Panc1 (cell line): ENCODE data around the gene AQP5. TPM values are rescaled to one million over a fixed set of nuclear protein-coding genes. Genes with fewer than 3 reads are reported as not detected.

Source experiments
- ATAC-seq: fragments of 200-7000 bp; cut with Tn5 transposase; 2 replicates; pipeline ENCODE4 v1.9.1; 2020; ENCODE audit warnings: mild to moderate bottlenecking, moderate library complexity
- BruUV-seq: library from RNA; stranded (reverse); fragments of 400-500 nt; replicated peaks from 2 replicates; lab custom pipeline; 2021; lab: Mats Ljungman, UMichigan
- CTCF ChIA-PET: fragments of 300-600 bp; sonication (Branson Sonifier 250); formaldehyde crosslinking; loops from one replicate; lab custom pipeline; 2022; ENCODE audit warnings: antibody characterized with exemption; lab: Charles Lee
- POLR2A ChIA-PET: fragments of 300-600 bp; sonication (Branson Sonifier 250); formaldehyde crosslinking; loops from one replicate; lab custom pipeline; 2022; ENCODE audit warnings: antibody characterized with exemption; lab: Charles Lee
- DNase-seq: peaks from one replicate; pipeline ENCODE4 v3.0.0-alpha.2; 2010; ENCODE audit warnings: low read depth, low spot score
- H3K27ac ChIP-seq: 2 replicates; pipeline ENCODE4 v1.5.1; 2011; ENCODE audit warnings: mild to moderate bottlenecking, low read length, inconsistent platforms
- H3K27me3 ChIP-seq: fragments of 200-500 bp; sonication (Bioruptor generic); 2 replicates; pipeline ENCODE4 v1.6.0; 2014; ENCODE audit warnings: low read length, inconsistent platforms; ENCODE audit not compliant: control insufficient read depth, insufficient read depth
- H3K36me3 ChIP-seq: fragments of 200-500 bp; sonication (Bioruptor generic); 2 replicates; pipeline ENCODE4 v1.5.1; 2014; ENCODE audit warnings: inconsistent platforms, mild to moderate bottlenecking, low read length, moderate library complexity; ENCODE audit not compliant: control insufficient read depth, insufficient read depth
- H3K4me1 ChIP-seq: 2 replicates; pipeline ENCODE4 v1.5.1; 2011; ENCODE audit warnings: inconsistent platforms, mild to moderate bottlenecking, low read length, moderate library complexity; ENCODE audit not compliant: control insufficient read depth, insufficient read depth
- H3K4me3 ChIP-seq, 2 experiments: 2 replicates each; pipeline ENCODE4 v1.5.1; 2011 to 2012; ENCODE audit warnings: low read depth in 2 of 2, low read length in 2 of 2, mild to moderate bottlenecking in 2 of 2, inconsistent platforms in 1 of 2, moderate library complexity in 1 of 2
- H3K9me3 ChIP-seq: fragments of 200-500 bp; sonication (Bioruptor generic); 2 replicates; pipeline ENCODE4 v1.5.1; 2014; ENCODE audit warnings: low read depth, mild to moderate bottlenecking, inconsistent platforms, low read length, moderate library complexity; ENCODE audit not compliant: control insufficient read depth, insufficient read depth
- POLR2AphosphoS5 ChIP-seq: IDR thresholded peaks from 2 replicates; pipeline ENCODE4 v1.6.1; 2012; ENCODE audit warnings: mild to moderate bottlenecking, low read depth, low read length, moderate library complexity
- SIN3A ChIP-seq: IDR thresholded peaks from 2 replicates; pipeline ENCODE4 v1.6.1; 2012; ENCODE audit warnings: low read depth, mild to moderate bottlenecking, low read length, moderate library complexity, borderline replicate concordance; ENCODE audit not compliant: insufficient read depth
- TCF7L2 ChIP-seq: IDR thresholded peaks from 2 replicates; pipeline ENCODE4 v1.6.1; 2011; ENCODE audit warnings: mild to moderate bottlenecking, low read depth, low read length, inconsistent platforms
- in situ Hi-C: cut with HindIII; loops from 2 replicates; pipeline ENCODE4 v1.10.0; 2016; ENCODE audit warnings: low sequenced_read_pairs, low pct_unique_long_range_greater_than_20kb
- intact Hi-C: fragments of 100-400 bp; cut with micrococcal nuclease; formaldehyde crosslinking; loops from one replicate; pipeline ENCODE4 v1.10.0; 2022; ENCODE audit not compliant: unreplicated experiment
- total RNA-seq: library from RNA; stranded (reverse); gene quantifications from one replicate; pipeline ENCODE4 v1.2.1, GENCODE V29; 2021; ENCODE audit not compliant: unreplicated experiment
- TF ChIP-seq, protein P1 (sequence below): fragments of 450-650 bp; IDR thresholded peaks from 2 replicates; pipeline ENCODE4 v1.5.1; 2017; ENCODE audit warnings: mild to moderate bottlenecking
- TF ChIP-seq, protein P2 (sequence below), 2 experiments: IDR thresholded peaks; 2 replicates each; pipeline ENCODE4 v1.6.1; 2011 to 2012; ENCODE audit warnings: low read depth in 2 of 2, control low read depth in 1 of 2, low read length in 1 of 2, mild to moderate bottlenecking in 1 of 2, moderate library complexity in 1 of 2; ENCODE audit not compliant: insufficient read depth in 1 of 2

AQP5 gene
- total RNA-seq, 1 experiment from 2014 or later: 0.72 TPM

DNA sequence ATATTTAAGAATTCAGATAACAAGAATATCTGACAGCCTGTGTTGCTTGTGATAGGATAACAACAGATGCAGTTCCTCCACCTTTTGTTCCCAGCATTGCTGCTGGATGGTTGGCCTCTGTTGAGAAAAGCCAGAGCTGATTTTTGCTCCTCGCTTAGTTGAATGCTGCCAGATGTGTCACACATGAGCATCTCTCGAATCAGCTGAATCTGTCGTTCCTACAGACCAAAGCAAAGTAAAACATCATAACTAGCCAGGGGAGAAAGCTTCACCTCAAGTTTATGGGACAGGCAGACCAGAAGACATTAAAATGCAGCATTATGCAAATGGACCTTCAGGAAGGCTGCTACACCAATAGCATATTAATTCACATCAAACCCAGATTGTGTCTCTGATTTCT is 43.5 kb downstream of the AQP5 start:
- no peak for TF ChIP-seq SIN3A
- TF ChIP-seq TCF7L2: no peak
- ChIA-PET POLR2A (no interaction called here), CTCF (interaction anchor here (0.6 kb wide), 1 partner anchor 121 kb away, joined by 8 read pairs; no protein-coding TSS in a partner anchor)
- H3K4me3 ChIP-seq: no peak overlapping the region
- no TSS peak for BruUV-seq
- no peak for ATAC-seq
- H3K36me3 ChIP-seq: peaks cover 67% of the 10 kb centered on the region
- in situ Hi-C loops (no loop called here), intact Hi-C loops (no loop called here)
- no peak for DNase-seq
- no peaks in the 10 kb centered on the region for H3K27me3 ChIP-seq
- no peaks in the 10 kb centered on the region for H3K9me3 ChIP-seq
- no peak overlapping the region; the same call in 1 of the 2 replicates for H3K27ac ChIP-seq
- peaks cover 16% of the 10 kb centered on the region for H3K4me1 ChIP-seq

DNA sequence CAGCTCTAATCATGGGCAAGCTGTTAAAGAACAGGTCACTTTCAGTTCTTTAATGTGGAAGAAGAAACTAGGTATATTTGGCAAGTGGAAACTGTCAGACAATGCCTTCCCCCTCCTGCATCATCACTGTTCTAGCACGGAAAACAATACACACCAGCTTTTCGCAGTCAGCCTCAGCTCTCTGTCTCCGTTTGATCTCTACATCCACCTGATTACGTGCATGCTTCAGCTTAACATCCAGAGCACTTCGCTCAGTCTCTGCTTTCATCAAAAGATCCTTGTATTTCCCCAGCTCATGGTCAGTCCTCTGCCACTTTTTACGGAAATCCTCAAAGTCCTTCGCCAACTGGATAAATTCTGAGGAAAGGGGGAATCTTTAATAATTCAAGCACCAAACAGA is 44.6 kb downstream of the AQP5 start:
- in situ Hi-C loops: no loop called here
- POLR2A ChIA-PET: interaction anchor here (0.7 to 1.1 kb wide), 2 partner anchors 12 to 253 kb away, joined by 3 to 4 read pairs; no protein-coding TSS in a partner anchor
- no peak for ATAC-seq

More for the DNA sequence above, 44.6 kb downstream of the AQP5 start:
- no TSS peak for BruUV-seq
- TF ChIP-seq, protein P1, sequence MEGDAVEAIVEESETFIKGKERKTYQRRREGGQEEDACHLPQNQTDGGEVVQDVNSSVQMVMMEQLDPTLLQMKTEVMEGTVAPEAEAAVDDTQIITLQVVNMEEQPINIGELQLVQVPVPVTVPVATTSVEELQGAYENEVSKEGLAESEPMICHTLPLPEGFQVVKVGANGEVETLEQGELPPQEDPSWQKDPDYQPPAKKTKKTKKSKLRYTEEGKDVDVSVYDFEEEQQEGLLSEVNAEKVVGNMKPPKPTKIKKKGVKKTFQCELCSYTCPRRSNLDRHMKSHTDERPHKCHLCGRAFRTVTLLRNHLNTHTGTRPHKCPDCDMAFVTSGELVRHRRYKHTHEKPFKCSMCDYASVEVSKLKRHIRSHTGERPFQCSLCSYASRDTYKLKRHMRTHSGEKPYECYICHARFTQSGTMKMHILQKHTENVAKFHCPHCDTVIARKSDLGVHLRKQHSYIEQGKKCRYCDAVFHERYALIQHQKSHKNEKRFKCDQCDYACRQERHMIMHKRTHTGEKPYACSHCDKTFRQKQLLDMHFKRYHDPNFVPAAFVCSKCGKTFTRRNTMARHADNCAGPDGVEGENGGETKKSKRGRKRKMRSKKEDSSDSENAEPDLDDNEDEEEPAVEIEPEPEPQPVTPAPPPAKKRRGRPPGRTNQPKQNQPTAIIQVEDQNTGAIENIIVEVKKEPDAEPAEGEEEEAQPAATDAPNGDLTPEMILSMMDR: no peak
- TF ChIP-seq, protein P2, sequence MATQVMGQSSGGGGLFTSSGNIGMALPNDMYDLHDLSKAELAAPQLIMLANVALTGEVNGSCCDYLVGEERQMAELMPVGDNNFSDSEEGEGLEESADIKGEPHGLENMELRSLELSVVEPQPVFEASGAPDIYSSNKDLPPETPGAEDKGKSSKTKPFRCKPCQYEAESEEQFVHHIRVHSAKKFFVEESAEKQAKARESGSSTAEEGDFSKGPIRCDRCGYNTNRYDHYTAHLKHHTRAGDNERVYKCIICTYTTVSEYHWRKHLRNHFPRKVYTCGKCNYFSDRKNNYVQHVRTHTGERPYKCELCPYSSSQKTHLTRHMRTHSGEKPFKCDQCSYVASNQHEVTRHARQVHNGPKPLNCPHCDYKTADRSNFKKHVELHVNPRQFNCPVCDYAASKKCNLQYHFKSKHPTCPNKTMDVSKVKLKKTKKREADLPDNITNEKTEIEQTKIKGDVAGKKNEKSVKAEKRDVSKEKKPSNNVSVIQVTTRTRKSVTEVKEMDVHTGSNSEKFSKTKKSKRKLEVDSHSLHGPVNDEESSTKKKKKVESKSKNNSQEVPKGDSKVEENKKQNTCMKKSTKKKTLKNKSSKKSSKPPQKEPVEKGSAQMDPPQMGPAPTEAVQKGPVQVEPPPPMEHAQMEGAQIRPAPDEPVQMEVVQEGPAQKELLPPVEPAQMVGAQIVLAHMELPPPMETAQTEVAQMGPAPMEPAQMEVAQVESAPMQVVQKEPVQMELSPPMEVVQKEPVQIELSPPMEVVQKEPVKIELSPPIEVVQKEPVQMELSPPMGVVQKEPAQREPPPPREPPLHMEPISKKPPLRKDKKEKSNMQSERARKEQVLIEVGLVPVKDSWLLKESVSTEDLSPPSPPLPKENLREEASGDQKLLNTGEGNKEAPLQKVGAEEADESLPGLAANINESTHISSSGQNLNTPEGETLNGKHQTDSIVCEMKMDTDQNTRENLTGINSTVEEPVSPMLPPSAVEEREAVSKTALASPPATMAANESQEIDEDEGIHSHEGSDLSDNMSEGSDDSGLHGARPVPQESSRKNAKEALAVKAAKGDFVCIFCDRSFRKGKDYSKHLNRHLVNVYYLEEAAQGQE (IDR thresholded peaks at IDR 0.05; ENCODE audit: insufficient read depth in 1 of 2, low read depth in 2 of 2, low read length in 1 of 2): no peak
- TF ChIP-seq TCF7L2 (no peak), SIN3A (no peak), POLR2AphosphoS5 (no peak)
- H3K4me1 ChIP-seq: peaks cover 16% of the 10 kb centered on the region
- intact Hi-C loops: no loop called here
- peak overlapping the region; percentile 61 for H3K27ac ChIP-seq
- no peak for DNase-seq
- peaks cover 60% of the 10 kb centered on the region for H3K36me3 ChIP-seq
- CTCF ChIA-PET: interaction anchor here (0.8 kb wide), 1 partner anchor 30 kb away, joined by 7 read pairs; no protein-coding TSS in a partner anchor
- no peaks in the 10 kb centered on the region for H3K9me3 ChIP-seq
- H3K4me3 ChIP-seq: no peak overlapping the region
- H3K27me3 ChIP-seq: no peaks in the 10 kb centered on the region
